ENCODE data around the gene GPR15. TPM values are rescaled to one million over a fixed set of nuclear protein-coding genes. Genes with fewer than 3 reads are reported as not detected.

GPR15 gene
- total and polyA plus RNA-seq, 3 donors from 2014 or later: 0.34 TPM; not detected in 2

DNA sequence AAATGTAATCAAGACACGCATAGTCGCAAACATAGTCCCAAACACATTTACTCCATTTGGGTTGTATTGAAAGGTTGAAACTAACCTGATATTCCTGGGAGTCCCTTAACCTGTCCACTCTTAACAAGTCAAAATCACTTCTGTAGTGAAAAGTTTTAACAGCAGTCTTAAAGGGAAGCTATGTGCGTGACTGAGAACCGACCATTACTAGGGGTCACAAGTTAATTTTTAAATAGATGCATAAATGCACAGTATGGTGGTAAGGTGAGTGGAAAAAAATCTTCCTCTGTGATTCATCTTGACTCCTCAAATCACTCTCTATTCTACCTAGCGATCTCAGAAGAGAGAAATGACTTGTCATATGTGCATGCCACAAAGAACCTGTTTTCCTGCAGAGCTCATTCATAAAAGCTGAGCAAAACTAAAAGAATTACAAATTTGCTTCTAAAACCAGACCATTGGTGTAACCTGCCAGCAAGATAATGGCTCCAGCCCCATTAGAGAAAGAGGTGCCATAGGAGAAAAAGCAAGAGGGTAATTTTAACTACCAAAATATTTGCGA, 4.8 kb downstream of the GPR15 start:
- TF ChIP-seq CTCF (IDR thresholded peaks at IDR 0.05): no peak
- no peak for TF ChIP-seq POLR2A (IDR thresholded peaks at IDR 0.05)
- Histone ChIP-seq H3K4me3 (no peak overlapping the region), H3K27me3 (no peaks in the 10 kb centered on the region), H3K27ac (no peak overlapping the region), H3K9me3 (no peaks in the 10 kb centered on the region), H3K4me1 (no peaks in the 10 kb centered on the region), H3K36me3 (ENCODE audit: low read depth, missing control alignments) (no peaks in the 10 kb centered on the region)
- no peak for DNase-seq
- intact Hi-C loops (cut with DNase I; ENCODE audit: low total_unique reads): no loop called here
- 78 to 79% methylated on average over 6 of the region's 6 CpGs for WGBS, 2 donors

GRCh38 chr3:98540346-98540745, 8.6 kb downstream of the GPR15 start:
- Histone ChIP-seq H3K36me3 (ENCODE audit: low read depth, missing control alignments) (no peaks in the 10 kb centered on the region), H3K9me3 (no peaks in the 10 kb centered on the region), H3K27ac (no peak overlapping the region), H3K27me3 (no peaks in the 10 kb centered on the region), H3K4me1 (no peaks in the 10 kb centered on the region), H3K4me3 (no peak overlapping the region)
- intact Hi-C loops (cut with DNase I; ENCODE audit: low total_unique reads): no loop called here
- WGBS, 2 donors: 59 to 66% methylated on average over 3 of the region's 3 CpGs
- no peak for TF ChIP-seq POLR2A (IDR thresholded peaks at IDR 0.05)
- no peak for TF ChIP-seq CTCF (IDR thresholded peaks at IDR 0.05)
- no peak for DNase-seq

DNA sequence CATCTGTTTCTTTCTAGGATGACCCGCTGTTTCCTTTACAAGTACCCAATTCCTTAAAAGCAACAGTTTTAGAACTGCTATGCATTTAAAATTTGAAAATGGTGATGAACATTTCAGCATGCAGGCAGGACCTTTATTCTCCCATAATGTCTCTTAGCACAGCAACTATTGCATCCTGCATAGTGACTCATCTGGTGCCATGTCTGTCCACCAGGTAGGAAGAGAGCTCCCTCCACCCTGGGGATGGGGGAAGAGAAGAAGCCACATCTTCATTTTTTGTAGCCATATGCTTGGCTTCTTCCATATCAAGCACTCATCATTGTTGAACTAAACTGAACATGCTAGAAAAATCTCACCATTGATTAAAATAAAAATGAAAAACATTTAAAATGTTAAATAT, 9.9 kb downstream of the GPR15 start:
- Histone ChIP-seq H3K4me3 (no peak overlapping the region), H3K27me3 (no peaks in the 10 kb centered on the region), H3K36me3 (ENCODE audit: low read depth, missing control alignments) (no peaks in the 10 kb centered on the region), H3K27ac (no peak overlapping the region), H3K4me1 (no peaks in the 10 kb centered on the region), H3K9me3 (no peaks in the 10 kb centered on the region)
- TF ChIP-seq POLR2A (IDR thresholded peaks at IDR 0.05) (no peak), CTCF (IDR thresholded peaks at IDR 0.05) (no peak)
- no peak for DNase-seq
- intact Hi-C loops (cut with DNase I; ENCODE audit: low total_unique reads): no loop called here
- WGBS, 2 donors: 90 to 100% methylated on average over 1 of the region's 1 CpG

DNA sequence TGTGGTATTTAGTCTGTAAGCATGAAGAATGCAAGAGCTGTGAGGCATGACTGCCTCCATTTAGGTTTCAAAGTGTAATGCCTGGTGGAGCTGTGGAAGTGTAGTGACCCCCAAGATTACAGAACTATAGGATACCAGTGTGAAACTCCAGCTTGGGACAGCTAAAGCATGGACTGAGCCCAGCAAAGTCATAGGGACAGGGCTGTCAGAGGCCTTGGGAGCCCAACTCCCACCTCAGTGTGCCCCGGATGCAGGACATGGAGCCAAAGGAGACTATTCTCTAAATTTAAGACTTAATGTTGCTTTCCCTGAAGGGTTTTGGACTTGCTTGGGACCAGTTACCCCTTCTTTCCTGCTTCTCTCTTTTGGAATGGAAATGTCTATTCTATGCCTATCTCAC, 10.8 kb downstream of the GPR15 start:
- 75 to 100% methylated on average over 1 of the region's 1 CpG for WGBS, 2 donors
- intact Hi-C loops (cut with DNase I; ENCODE audit: low total_unique reads): no loop called here
- no peak for TF ChIP-seq CTCF (IDR thresholded peaks at IDR 0.05)
- no peak for TF ChIP-seq POLR2A (IDR thresholded peaks at IDR 0.05)

DNA sequence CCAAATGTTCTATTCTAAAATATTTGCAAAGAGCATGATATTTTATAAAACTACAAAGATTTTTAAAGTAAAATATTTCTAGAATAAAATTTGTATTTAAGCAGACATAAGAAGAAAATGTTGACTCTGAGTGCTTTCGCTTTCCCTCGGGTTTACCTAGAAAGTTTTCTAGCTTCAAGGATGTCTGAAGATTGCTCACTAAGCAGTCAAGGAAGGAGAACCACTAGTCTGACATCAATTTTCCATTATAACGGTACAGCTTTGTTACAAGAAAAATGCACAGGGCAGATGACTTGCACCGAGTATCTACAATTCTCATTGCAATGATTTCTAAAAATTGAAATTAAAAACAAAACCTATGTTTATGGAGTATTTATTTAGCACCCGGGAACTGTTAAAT, 14.2 kb downstream of the GPR15 start:
- Histone ChIP-seq H3K27ac (no peak overlapping the region), H3K4me1 (no peaks in the 10 kb centered on the region), H3K9me3 (no peaks in the 10 kb centered on the region), H3K27me3 (no peaks in the 10 kb centered on the region), H3K36me3 (ENCODE audit: low read depth, missing control alignments) (no peaks in the 10 kb centered on the region), H3K4me3 (no peak overlapping the region)
- TF ChIP-seq CTCF (IDR thresholded peaks at IDR 0.05): no peak
- 78 to 88% methylated on average over 5 of the region's 5 CpGs for WGBS, 2 donors
- intact Hi-C loops (cut with DNase I; ENCODE audit: low total_unique reads): no loop called here
- DNase-seq: no peak

More for the DNA sequence above, 10.8 kb downstream of the GPR15 start:
- H3K9me3 ChIP-seq: no peaks in the 10 kb centered on the region
- H3K27ac ChIP-seq: no peak overlapping the region
- no peaks in the 10 kb centered on the region for H3K36me3 ChIP-seq (ENCODE audit: low read depth, missing control alignments)
- no peaks in the 10 kb centered on the region for H3K4me1 ChIP-seq
- DNase-seq: no peak
- H3K27me3 ChIP-seq: no peaks in the 10 kb centered on the region
- no peak overlapping the region for H3K4me3 ChIP-seq

All from testis (tissue), 3 donors.